ENCODE measurements around the gene GABRA5.

The GABRA5 gene

DNA sequence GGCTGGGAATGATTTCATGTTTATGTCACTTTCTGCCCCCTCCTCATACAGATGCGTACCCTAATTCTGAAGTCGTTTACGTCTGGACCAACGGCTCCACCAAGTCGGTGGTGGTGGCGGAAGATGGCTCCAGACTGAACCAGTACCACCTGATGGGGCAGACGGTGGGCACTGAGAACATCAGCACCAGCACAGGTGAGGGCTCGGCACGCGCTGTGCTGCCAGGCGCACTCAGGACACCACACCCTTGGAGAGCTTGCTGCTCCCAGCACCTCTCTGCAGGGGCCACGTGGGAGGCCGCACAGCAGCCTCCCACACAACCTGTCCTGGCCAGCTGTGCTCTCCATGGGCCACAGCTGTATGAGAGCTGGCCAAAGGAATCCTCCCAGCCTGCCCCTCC is 70.3 kb downstream of the GABRA5 start:
- H3K4me3 ChIP-seq (ENCODE audit: low read depth, low read length) = no peak overlapping the region
- no peak overlapping the region for H3K27ac ChIP-seq
- no peaks in the 10 kb centered on the region for H3K27me3 ChIP-seq (ENCODE audit: control insufficient read depth, insufficient read depth, low read length)
- no peaks in the 10 kb centered on the region for H3K4me1 ChIP-seq
- no peaks in the 10 kb centered on the region for H3K9me3 ChIP-seq (ENCODE audit: control insufficient read depth, low read length)
- no peak overlapping the region for H2AFZ ChIP-seq
- H3K4me2 ChIP-seq (ENCODE audit: low read length) = no peak overlapping the region
- TF ChIP-seq, protein P1, sequence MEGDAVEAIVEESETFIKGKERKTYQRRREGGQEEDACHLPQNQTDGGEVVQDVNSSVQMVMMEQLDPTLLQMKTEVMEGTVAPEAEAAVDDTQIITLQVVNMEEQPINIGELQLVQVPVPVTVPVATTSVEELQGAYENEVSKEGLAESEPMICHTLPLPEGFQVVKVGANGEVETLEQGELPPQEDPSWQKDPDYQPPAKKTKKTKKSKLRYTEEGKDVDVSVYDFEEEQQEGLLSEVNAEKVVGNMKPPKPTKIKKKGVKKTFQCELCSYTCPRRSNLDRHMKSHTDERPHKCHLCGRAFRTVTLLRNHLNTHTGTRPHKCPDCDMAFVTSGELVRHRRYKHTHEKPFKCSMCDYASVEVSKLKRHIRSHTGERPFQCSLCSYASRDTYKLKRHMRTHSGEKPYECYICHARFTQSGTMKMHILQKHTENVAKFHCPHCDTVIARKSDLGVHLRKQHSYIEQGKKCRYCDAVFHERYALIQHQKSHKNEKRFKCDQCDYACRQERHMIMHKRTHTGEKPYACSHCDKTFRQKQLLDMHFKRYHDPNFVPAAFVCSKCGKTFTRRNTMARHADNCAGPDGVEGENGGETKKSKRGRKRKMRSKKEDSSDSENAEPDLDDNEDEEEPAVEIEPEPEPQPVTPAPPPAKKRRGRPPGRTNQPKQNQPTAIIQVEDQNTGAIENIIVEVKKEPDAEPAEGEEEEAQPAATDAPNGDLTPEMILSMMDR (IDR thresholded peaks at IDR 0.05) = no peak
- no peak overlapping the region for H3K9ac ChIP-seq
- H3K36me3 ChIP-seq (ENCODE audit: control insufficient read depth, insufficient read depth, low read length) = no peaks in the 10 kb centered on the region
- H3K79me2 ChIP-seq = no peaks in the 10 kb centered on the region

DNA sequence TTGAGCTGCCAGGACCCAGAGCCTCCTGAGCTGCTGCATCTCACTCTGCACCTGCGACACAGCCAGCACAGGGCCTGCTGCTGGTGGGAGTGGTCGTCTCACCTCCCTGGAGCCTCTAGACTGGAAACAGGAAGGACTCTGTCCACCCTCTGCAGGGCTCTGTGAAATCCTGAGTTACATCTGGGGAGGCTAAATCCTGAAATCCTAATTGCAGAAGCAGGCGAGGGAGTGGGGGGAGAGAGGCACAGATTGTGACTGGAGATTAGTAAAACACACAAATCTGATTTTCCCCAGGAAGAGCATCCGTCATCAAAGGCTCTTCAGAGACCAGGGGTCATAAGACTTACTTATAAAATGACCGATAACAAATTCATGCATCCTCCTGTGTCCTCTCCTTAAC is 72.5 kb downstream of the GABRA5 start:
- H3K4me1 ChIP-seq = no peaks in the 10 kb centered on the region
- H3K9ac ChIP-seq = no peak overlapping the region
- no peaks in the 10 kb centered on the region for H3K9me3 ChIP-seq (ENCODE audit: control insufficient read depth, low read length)
- H3K36me3 ChIP-seq (ENCODE audit: control insufficient read depth, insufficient read depth, low read length) = no peaks in the 10 kb centered on the region
- H3K79me2 ChIP-seq = no peaks in the 10 kb centered on the region
- no peak overlapping the region for H3K4me2 ChIP-seq (ENCODE audit: low read length)
- H3K4me3 ChIP-seq (ENCODE audit: low read depth, low read length) = no peak overlapping the region
- no peak overlapping the region for H2AFZ ChIP-seq
- TF ChIP-seq, protein P1 (IDR thresholded peaks at IDR 0.05) = no peak
- H3K27me3 ChIP-seq (ENCODE audit: control insufficient read depth, insufficient read depth, low read length) = no peaks in the 10 kb centered on the region
- no peak overlapping the region for H3K27ac ChIP-seq

DNA sequence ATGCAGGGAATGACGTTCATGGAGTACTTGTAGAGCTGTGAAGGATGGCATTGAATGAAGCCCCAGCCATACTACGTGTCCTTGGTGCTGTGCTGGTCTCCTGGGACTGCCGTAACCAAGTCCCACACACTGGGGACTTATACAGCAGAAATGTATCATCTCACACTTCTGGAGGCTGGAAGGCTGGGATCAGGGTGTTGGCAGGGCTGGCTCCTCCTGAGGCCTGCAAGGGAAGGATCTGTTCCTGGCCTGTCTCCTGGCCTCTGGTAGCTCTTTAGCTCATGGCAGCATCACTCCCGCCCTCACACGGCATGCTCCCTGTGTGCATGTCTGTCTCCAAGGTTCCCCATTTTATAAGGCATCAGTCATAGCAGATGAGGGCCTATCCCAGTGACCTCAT is 74.6 kb downstream of the GABRA5 start:
- no peaks in the 10 kb centered on the region for H3K36me3 ChIP-seq (ENCODE audit: control insufficient read depth, insufficient read depth, low read length)
- H3K27ac ChIP-seq = no peak overlapping the region
- H3K4me1 ChIP-seq = no peaks in the 10 kb centered on the region
- H2AFZ ChIP-seq = no peak overlapping the region
- H3K9ac ChIP-seq = no peak overlapping the region
- no peak overlapping the region for H3K4me3 ChIP-seq (ENCODE audit: low read depth, low read length)
- TF ChIP-seq, protein P1 (IDR thresholded peaks at IDR 0.05) = no peak
- H3K4me2 ChIP-seq (ENCODE audit: low read length) = no peak overlapping the region
- no peaks in the 10 kb centered on the region for H3K79me2 ChIP-seq
- no peaks in the 10 kb centered on the region for H3K9me3 ChIP-seq (ENCODE audit: control insufficient read depth, low read length)
- no peaks in the 10 kb centered on the region for H3K27me3 ChIP-seq (ENCODE audit: control insufficient read depth, insufficient read depth, low read length)

DNA sequence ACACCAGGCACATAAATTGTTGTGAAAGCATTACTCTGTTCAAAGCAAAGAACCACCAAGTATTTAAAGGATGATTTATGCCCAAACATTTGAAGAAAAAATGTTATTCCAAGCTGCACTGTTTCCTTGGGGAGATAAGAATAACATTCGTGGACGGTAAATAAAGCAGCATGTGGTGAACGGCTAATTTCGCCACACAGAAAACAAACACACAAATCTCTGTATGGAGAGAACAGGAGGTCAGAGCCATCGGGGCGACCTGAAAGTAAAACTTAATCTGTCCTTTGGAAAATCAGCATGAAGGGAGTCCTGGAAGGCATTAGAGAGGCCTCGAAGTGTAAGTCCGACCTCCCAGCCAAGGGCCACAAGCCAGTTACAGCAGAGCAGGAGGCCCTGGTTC is 77.0 kb downstream of the GABRA5 start:
- Histone ChIP-seq H3K27me3 (ENCODE audit: control insufficient read depth, insufficient read depth, low read length) (no peaks in the 10 kb centered on the region), H3K9ac (no peak overlapping the region), H2AFZ (no peak overlapping the region), H3K27ac (no peak overlapping the region), H3K79me2 (no peaks in the 10 kb centered on the region), H3K4me3 (ENCODE audit: low read depth, low read length) (no peak overlapping the region), H3K9me3 (ENCODE audit: control insufficient read depth, low read length) (no peaks in the 10 kb centered on the region), H3K36me3 (ENCODE audit: control insufficient read depth, insufficient read depth, low read length) (no peaks in the 10 kb centered on the region), H3K4me1 (no peaks in the 10 kb centered on the region), H3K4me2 (ENCODE audit: low read length) (no peak overlapping the region)
- TF ChIP-seq, protein P1 (IDR thresholded peaks at IDR 0.05) = no peak

DNA sequence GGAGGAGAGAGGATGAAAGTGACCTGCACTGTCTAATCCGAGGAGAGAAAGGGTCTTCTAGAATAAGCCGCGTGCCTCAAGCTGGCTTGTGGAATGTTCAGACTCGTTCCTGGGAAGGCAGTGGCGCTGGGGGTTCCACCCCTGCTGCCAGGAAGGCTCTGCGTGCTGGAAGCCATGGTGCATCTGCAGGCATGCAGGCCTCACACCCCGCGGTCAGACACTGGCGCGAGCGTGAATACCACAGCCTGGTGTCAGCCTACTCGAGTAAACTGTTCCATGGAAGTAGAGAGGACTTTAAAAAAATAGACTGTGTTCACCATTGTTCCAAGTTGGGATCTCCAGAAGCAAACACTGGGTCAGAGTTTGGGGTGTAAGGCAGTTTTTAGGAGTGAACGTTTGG is 78.2 kb downstream of the GABRA5 start:
- no peaks in the 10 kb centered on the region for H3K79me2 ChIP-seq

More for the DNA sequence above, 78.2 kb downstream of the GABRA5 start:
- no peak overlapping the region for H3K27ac ChIP-seq
- H3K27me3 ChIP-seq (ENCODE audit: control insufficient read depth, insufficient read depth, low read length) = no peaks in the 10 kb centered on the region
- no peaks in the 10 kb centered on the region for H3K36me3 ChIP-seq (ENCODE audit: control insufficient read depth, insufficient read depth, low read length)
- no peak overlapping the region for H2AFZ ChIP-seq
- H3K4me3 ChIP-seq (ENCODE audit: low read depth, low read length) = no peak overlapping the region
- no peaks in the 10 kb centered on the region for H3K4me1 ChIP-seq
- no peak overlapping the region for H3K9ac ChIP-seq
- H3K9me3 ChIP-seq (ENCODE audit: control insufficient read depth, low read length) = no peaks in the 10 kb centered on the region
- H3K4me2 ChIP-seq (ENCODE audit: low read length) = no peak overlapping the region
- TF ChIP-seq, protein P1 (IDR thresholded peaks at IDR 0.05) = no peak

Measured in parathyroid adenoma (tissue), 2 donors.